T-helper 9 cell (primary cell): ENCODE data around the gene IRF9.

ENCODE experiments used
- DNase-seq: peaks from one replicate; pipeline ENCODE4 v3.0.0-alpha.2; 2020

The IRF9 gene

GRCh38 chr14:24178399-24179178, 17.5 kb downstream of the IRF9 start:
- DNase-seq = no peak

- DNase-seq = no peak
These were observed 18.4 kb downstream of the IRF9 start for GRCh38 chr14:24179294-24179960.

- DNase-seq = no peak
These were observed 19.1 kb downstream of the IRF9 start for GRCh38 chr14:24179961-24180796.

GRCh38 chr14:24181371-24182077, 20.5 kb downstream of the IRF9 start:
- no peak for DNase-seq

- DNase-seq = no peak
These were observed 21.2 kb downstream of the IRF9 start for GRCh38 chr14:24182110-24182882.

GRCh38 chr14:24183014-24183481, 22.0 kb downstream of the IRF9 start:
- DNase-seq = no peak

- no peak for DNase-seq
These were observed 23.3 kb downstream of the IRF9 start for GRCh38 chr14:24184104-24184970.

GRCh38 chr14:24185026-24185425, 24.0 kb downstream of the IRF9 start:
- DNase-seq = no peak

- DNase-seq = no peak
These were observed 24.7 kb downstream of the IRF9 start for GRCh38 chr14:24185741-24186140.

GRCh38 chr14:24186831-24187538, 25.9 kb downstream of the IRF9 start:
- DNase-seq = no peak

- DNase-seq = no peak
These were observed 26.5 kb downstream of the IRF9 start for GRCh38 chr14:24187539-24187915.

GRCh38 chr14:24188251-24189058, 27.4 kb downstream of the IRF9 start, which contains the start of gene IPO4:
Gene IPO4 (minus strand): TSS chr14:24188816. CDS start chr14:24188787, 29 bp downstream.
- DNase-seq = peak; percentile 90

GRCh38 chr14:24189059-24189375, 28.0 kb downstream of the IRF9 start:
- no peak for DNase-seq

GRCh38 chr14:24189460-24189859, 28.4 kb downstream of the IRF9 start:
- no peak for DNase-seq

- no peak for DNase-seq
These were observed 29.4 kb downstream of the IRF9 start for GRCh38 chr14:24190416-24190815.

- no peak for DNase-seq
These were observed 31.9 kb downstream of the IRF9 start for GRCh38 chr14:24192933-24193332.

- no peak for DNase-seq
These were observed 33.3 kb downstream of the IRF9 start for GRCh38 chr14:24194186-24194872.

GRCh38 chr14:24194873-24195185, 33.8 kb downstream of the IRF9 start:
- no peak for DNase-seq
